C4-2B (cell line): ENCODE measurements around the gene NELFB.

Source experiments
- ZFX ChIP-seq: fragments of 450-650 bp; IDR thresholded peaks from 2 replicates; pipeline ENCODE4 v1.6.1; 2017
- TF ChIP-seq, protein P1 (sequence below): fragments of 450-650 bp; conservative IDR thresholded peaks from 2 replicates; pipeline ENCODE4 v1.5.1; 2017; ENCODE audit warnings: mild to moderate bottlenecking

DNA sequence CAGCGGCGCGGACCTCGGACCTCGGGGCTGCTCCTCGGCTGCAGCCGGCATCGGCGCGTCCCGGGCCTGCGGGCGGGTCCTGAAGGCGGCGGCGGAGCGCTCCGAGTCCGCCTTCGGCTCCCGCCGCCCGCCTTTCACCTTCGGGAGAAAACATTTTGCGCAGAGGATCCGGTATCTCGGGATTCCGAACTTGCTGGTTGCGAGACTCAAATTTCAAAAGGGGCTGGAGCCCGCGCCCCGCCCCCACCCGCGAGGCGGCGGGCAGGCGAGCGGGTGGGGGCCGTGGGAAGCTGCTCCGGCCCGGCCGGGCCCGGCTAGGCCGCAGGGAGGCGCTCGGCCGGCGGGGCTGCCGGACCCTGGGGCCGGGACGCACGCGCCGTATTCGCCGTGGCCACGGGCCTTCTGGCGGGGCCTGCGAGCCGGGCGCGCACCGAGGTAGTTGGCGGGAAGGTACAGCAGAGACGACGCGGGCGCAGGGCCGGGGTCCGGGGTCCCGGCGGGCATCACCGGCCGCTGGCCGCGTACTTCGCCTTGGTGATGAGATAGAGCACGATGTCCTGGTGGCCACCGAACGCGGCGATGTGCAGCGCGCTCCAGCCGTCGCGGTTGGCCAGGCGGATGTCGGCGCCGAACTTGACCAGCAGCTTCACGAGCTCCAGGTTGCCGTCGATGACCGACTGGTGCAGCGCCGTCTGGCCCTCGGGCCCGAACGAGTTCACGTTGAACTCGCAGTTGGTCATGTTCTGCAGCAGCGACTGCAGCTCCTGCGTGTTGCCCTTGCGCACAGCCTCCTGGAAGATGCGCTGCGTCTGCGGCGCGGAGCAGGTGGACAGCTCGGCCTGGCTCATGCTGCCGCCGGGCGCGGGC, 46.2 kb downstream of the NELFB start:
- TF ChIP-seq, protein P1, sequence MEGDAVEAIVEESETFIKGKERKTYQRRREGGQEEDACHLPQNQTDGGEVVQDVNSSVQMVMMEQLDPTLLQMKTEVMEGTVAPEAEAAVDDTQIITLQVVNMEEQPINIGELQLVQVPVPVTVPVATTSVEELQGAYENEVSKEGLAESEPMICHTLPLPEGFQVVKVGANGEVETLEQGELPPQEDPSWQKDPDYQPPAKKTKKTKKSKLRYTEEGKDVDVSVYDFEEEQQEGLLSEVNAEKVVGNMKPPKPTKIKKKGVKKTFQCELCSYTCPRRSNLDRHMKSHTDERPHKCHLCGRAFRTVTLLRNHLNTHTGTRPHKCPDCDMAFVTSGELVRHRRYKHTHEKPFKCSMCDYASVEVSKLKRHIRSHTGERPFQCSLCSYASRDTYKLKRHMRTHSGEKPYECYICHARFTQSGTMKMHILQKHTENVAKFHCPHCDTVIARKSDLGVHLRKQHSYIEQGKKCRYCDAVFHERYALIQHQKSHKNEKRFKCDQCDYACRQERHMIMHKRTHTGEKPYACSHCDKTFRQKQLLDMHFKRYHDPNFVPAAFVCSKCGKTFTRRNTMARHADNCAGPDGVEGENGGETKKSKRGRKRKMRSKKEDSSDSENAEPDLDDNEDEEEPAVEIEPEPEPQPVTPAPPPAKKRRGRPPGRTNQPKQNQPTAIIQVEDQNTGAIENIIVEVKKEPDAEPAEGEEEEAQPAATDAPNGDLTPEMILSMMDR: peak; percentile 68
- TF ChIP-seq ZFX: peak; percentile 95
